GM19035 (cell line): ENCODE data around the gene SCD5.

Experiments used
- ATAC-seq: cut with Tn5 transposase; IDR thresholded peaks from one replicate; pipeline ENCODE4 v1.9.1; 2021; ENCODE audit not compliant: unreplicated experiment

The SCD5 gene

DNA sequence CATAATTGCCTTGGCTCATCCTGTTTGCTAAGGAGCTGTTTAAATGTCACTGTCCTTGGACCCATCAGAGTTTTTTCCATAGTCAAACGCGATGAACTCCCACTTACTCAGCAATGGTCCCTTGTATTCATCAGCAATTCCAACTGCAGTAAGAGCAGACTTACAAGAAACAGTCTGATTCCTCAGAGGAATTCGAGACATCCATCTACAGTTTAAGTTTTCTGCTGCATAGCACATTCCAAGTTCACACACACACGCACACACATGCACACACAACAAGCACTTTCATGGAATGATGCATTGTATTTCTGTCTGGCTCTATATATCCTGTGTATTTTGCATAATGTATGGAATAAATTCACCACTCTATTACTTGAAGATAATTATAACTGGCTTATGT lies 204.1 kb downstream of the SCD5 start:
- no peak for ATAC-seq

GRCh38 chr4:82593411-82593810 lies 205.2 kb downstream of the SCD5 start:
- no peak for ATAC-seq

DNA sequence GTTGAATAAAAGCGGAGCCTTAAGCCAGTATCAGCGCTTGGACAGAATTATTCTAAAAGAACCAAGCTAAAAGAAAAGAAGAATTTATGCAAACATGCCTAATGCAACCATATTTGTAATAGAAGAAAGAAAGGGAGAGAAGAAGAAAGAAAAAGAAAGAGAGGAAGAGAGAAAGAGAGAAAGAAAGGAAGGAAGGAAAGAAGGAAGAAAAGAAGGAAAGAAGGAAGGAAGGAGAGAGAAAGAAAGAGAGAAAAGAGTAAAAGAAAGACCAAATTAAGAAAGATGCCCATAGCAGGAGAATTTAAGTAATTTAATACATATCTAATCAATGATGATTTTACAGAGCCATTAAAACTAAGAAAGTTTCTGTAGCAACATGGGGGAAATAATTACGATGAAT lies 206.0 kb downstream of the SCD5 start:
- ATAC-seq = no peak

DNA sequence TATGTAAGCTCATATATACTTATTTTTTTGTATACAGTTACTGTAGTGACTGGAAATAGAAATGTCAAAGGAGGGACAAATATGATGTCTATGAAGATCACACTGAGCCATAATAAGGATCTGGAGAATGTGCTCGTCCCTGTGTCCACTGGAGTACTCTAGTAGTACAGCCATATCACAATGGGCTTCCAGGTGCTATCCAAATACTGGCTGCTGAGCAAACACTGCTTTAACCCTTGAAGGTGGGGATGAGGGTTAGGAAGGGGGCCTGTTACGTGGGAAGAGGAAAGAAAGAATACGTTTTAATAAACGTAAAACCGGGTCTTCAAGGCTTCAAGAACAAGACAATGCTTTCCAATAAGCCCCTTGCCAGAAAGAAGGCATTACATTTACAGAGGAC lies 207.0 kb downstream of the SCD5 start:
- no peak for ATAC-seq

- no peak for ATAC-seq
These were observed 208.8 kb downstream of the SCD5 start for GRCh38 chr4:82589756-82590155.

DNA sequence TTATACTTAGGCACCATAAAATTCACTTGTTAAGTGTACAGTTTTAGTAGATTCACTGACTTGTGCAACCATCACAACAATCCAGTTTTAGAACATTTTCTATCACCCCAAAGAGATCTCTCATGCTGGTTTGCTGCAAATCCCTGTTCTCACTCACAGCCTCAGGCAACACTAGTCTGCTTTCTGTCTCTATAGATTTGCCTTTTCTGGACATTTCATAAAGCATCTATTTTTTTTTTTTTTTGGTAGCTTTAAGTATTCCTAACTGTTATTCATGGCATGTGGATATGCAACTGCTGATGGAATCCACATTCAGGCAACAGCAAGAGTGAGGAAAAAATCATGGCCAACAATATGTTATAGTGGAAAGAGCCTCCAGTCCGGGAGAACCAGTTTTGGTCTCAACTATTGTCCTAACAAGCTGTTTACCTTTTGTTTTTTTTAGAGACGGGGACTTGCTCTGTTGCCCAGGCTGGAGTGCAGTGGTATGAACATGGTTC lies 209.8 kb downstream of the SCD5 start:
- no peak for ATAC-seq

DNA sequence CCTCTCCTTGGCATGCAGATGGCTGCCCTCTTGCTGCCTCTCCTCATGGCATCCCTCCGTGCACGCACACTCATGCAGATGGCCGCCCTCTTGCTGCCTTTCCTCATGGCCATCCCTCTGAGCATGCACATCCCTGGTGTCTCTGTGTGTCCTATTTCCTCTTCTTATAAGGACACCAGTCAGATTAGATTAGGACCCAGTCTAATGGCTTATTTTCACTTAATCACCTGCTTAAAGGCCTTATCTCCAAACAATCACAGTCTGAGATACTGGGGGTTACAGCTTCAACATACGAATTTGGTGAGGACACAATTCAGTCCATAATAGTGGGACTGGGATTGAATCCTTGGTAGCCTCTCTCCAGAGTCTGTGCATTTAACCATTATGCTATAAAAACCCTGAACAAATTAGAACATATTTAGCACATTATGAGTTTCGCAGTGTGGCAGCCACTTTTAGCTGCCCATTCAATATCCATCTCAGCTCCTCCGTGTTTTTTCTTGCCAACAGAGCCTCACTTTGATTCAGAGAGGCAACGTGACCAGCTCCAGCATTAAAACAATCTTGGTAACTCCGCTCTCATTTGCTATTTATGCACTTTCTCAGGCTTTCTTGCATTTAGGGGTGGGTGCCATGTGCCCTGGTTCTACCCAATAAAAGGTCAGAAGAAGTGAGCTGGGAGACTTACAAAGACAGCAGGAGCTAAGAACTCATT lies 210.6 kb downstream of the SCD5 start:
- no peak for ATAC-seq

DNA sequence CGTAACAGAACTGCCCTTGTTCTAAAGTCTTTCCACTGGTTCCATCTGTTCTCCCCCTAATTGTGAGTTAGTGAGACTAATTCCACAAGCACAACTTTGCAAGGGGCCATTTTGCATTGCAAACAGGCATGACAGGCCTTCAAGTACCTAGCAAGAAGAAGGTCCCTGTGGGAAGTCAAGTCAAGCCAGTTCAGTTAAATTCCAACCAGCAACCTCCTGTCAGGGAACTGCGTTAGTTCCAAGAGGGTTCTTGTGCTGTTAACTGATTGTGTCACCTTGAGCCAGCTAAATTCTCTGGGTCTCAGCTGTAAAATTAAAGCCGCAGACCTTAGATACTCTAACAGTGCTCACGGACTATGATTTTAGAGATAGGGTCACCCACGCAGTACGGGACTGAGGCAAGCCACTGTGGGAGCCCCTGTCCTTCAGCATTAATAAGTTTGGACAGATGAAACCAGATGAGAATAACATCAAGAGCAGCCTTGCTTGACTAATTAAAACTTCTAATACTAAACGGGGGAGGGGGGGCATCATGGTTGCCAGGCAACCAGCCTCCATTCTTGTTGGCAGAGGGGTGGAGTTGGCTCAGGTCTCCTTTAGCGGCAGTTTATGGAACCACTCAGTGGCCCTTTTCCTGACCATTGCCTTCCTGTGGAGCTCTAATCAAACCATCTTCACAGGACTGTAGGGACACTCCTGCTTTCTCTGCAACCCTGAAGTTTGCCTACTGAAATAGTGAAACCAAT lies 212.7 kb downstream of the SCD5 start:
- no peak for ATAC-seq

DNA sequence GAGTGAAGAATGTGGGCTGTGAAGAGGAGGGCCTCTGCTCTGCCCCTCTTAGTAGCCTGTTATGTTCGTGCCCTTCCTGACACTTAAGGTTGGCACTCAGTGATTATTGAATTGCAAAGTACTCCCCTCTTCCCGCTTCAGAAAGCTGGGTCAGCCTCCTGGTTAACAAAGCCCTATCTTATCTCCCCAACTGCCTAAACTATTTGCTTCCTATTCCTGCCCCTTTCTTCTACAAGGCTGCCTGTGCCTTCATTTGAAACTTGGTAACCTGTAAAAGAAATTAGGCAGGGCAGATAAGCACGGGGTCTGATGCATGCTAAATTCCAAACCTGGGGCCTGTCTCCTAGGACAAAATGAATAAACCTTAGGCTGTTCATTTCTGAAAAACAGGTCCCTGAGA lies 213.7 kb downstream of the SCD5 start:
- ATAC-seq = no peak

DNA sequence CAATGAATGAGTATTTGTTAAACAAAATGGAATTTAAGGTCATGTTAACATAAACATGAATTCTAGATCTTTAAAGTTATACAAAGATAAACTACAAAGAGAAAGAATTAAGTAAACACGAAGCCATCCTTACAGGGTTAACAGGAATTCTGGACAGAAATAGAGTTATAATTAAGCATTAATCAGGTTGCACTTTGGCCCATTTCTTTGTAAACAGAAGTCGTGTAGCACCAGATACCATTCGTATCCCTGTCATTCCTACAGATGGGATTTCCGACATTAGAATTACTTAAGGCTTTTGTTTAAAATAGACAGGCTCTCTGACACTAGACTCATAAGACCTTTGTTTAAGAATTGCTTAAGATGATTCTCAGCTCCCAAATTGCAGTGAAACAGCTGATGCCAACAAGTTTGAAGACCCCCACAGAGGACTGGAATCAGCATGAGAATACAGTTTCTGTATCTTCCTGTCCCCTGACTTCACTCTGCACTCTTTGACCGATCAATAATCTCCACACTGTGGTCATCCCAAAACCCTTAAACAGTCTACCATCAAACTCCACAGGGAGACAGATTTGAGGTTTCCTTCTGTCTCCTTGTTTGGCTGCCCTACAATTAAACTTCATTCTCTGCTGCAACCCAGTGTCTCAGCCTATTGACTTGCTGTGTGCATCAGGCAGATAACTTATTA lies 214.6 kb downstream of the SCD5 start:
- ATAC-seq = no peak

DNA sequence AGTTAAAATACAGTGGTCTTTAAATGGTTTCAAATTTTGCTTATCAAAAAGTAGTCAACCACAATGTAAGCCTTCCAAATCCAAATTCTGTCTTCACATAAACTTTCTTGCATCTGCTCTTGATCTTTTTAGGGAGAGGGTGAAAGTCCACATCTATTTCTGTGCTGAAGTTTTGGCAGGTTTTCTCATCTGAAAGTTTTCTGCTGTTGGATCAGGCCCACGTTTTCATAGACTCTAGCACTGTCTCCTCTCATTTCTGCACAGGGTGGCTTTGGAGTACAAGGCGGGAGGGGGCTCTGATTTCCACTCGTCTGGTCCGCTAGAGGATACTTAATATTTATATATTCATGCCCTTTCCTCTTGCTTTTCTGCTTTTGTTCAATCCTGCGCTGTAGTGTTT lies 218.7 kb downstream of the SCD5 start:
- no peak for ATAC-seq
